Heart left ventricle (tissue), 13 donors: ENCODE data around the gene ZCCHC2.

Source experiments
- POLR2A ChIP-seq, 2 donors: fragments of 450-650 bp; IDR thresholded peaks; one replicate each; pipeline ENCODE4 v1.6.1; 2017; ENCODE audit warnings: antibody characterized with exemption in 2 of 2, mild to moderate bottlenecking in 2 of 2, moderate library complexity in 2 of 2
- TF ChIP-seq, protein P1 (sequence below), 12 donors: fragments of 200-600 bp; sonication (generic) in 4 of 12; IDR thresholded peaks; one replicate each; pipeline versions ENCODE4 v1.5.0 to v1.8.0; 2018 to 2022; ENCODE audit warnings: antibody characterized with exemption in 12 of 12, mild to moderate bottlenecking in 5 of 12
- donor health status: ischemic (EF 13 %, LVEDD 7.1; RV severe dilation, severe dysfunction).
- donor health status: DM: no; HTN: yes; CAD: no.
- donor health status: DM: no; HTN: no; CAD: no.
- donor health status: ischemic (EF 25% LVEDD 6.9; RV normal size, moderate dysfunction).
- donor health status: ischemic (EF 25% LVEDD 5.7; RV mildly dilated, moderate dysfunction).
- donor health status: ischemic (EF 35%, LVEDD 5.7; RV mildly dilated, moderate dysfunction).
- donor health status: nonischemic (EF 11% LVEDD 7.7; RV severe dilation, severe dysfunction).
- donor health status: DM: yes; HTN: yes; CAD: no.
- donor health status: PGD.
- donor health status: ischemic (EF 29% LVEDD 5.4; RV normal size, mild dysfunction).
- donor health status: nonischemic (EF 23%, LVEDD 6.1; RV moderate dilation, normal function).

DNA sequence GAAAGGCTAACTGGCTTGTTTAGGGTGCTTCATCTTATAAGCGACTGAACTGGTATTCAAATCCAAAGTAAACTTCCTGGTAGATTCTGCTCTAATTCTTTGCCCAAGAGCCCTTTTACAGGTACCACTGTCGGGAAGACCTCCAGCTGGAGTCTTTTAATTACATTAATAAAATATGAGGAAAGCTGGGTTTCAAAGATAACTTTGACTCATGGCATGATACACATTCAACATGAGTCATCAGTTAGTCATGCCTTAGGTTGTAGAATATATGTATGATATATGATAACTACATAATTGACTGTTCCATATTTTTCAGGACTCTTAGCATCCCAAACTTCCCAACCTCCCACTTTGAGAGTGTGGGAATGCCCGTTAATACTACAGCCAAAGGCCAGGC, 32.3 kb downstream of the ZCCHC2 start:
- TF ChIP-seq, protein P1, sequence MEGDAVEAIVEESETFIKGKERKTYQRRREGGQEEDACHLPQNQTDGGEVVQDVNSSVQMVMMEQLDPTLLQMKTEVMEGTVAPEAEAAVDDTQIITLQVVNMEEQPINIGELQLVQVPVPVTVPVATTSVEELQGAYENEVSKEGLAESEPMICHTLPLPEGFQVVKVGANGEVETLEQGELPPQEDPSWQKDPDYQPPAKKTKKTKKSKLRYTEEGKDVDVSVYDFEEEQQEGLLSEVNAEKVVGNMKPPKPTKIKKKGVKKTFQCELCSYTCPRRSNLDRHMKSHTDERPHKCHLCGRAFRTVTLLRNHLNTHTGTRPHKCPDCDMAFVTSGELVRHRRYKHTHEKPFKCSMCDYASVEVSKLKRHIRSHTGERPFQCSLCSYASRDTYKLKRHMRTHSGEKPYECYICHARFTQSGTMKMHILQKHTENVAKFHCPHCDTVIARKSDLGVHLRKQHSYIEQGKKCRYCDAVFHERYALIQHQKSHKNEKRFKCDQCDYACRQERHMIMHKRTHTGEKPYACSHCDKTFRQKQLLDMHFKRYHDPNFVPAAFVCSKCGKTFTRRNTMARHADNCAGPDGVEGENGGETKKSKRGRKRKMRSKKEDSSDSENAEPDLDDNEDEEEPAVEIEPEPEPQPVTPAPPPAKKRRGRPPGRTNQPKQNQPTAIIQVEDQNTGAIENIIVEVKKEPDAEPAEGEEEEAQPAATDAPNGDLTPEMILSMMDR (IDR thresholded peaks at IDR 0.05) = no peak
- TF ChIP-seq POLR2A (IDR thresholded peaks at IDR 0.05) = no peak
